ENCODE measurements around the gene POU2F1.

DNA sequence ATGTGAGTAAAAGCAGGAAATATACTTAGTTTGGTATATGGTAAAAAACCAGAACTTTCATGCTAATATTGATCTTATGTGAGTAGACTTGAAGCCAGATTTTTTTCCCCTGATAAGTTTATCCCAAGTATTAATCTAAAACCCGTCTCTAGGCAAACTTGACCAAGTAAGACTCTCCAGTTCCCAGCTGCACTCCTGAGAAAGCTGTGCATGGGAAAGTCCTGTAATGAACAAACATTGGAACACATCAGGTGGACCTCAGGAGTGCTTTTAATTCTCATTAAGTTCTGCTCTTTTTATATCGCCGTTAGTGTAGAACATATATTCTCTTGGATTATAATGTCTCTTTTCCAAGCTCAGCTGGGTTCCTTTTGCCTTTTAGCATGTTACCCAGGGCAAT, 192.6 kb downstream of the POU2F1 start:
- TF ChIP-seq POLR2A (IDR thresholded peaks at IDR 0.05) (no peak), CTCF (IDR thresholded peaks at IDR 0.05) (no peak), POLR2AphosphoS5 (IDR thresholded peaks at IDR 0.05) (no peak)

Data from upper lobe of left lung (tissue), 4 donors.